Panc1 (cell line): ENCODE measurements around the gene TBXT.
"Not testable (repeated sequence)": the region's sequence is repeated elsewhere in the genome, so short reads cannot be mapped to it uniquely, and the experiment has no call there.

Source experiments
- POLR2AphosphoS5 ChIP-seq: IDR thresholded peaks from 2 replicates; pipeline ENCODE4 v1.6.1; 2012; ENCODE audit warnings: mild to moderate bottlenecking, low read depth, low read length, moderate library complexity
- TCF7L2 ChIP-seq: IDR thresholded peaks from 2 replicates; pipeline ENCODE4 v1.6.1; 2011; ENCODE audit warnings: mild to moderate bottlenecking, low read depth, low read length, inconsistent platforms
- TF ChIP-seq, protein P1 (sequence below): fragments of 450-650 bp; IDR thresholded peaks from 2 replicates; pipeline ENCODE4 v1.5.1; 2017; ENCODE audit warnings: mild to moderate bottlenecking
- TF ChIP-seq, protein P2 (sequence below), 2 experiments: IDR thresholded peaks; 2 replicates each; pipeline ENCODE4 v1.6.1; 2011 to 2012; ENCODE audit warnings: low read depth in 2 of 2, control low read depth in 1 of 2, low read length in 1 of 2, mild to moderate bottlenecking in 1 of 2, moderate library complexity in 1 of 2; ENCODE audit not compliant: insufficient read depth in 1 of 2

DNA sequence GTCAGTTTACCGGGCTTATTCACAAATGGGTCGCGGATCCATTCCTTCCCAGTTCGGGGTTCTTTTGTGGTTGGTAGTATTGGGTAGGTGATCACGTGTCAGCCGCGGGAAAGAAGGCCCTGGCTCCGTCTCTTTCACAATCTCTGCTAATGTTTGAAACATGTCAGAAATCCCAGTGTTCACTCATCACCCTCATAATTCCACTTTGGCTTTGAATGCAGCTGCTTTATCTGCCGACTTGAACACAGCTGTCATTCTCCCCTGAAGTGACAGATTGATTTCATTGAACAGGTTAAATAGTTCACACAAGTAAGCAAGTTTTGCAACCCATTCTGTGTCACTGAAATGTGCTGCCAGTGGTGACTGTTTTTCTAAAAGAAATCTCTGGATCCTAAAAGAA is 44.5 kb downstream of the TBXT start:
- TF ChIP-seq, protein P1, sequence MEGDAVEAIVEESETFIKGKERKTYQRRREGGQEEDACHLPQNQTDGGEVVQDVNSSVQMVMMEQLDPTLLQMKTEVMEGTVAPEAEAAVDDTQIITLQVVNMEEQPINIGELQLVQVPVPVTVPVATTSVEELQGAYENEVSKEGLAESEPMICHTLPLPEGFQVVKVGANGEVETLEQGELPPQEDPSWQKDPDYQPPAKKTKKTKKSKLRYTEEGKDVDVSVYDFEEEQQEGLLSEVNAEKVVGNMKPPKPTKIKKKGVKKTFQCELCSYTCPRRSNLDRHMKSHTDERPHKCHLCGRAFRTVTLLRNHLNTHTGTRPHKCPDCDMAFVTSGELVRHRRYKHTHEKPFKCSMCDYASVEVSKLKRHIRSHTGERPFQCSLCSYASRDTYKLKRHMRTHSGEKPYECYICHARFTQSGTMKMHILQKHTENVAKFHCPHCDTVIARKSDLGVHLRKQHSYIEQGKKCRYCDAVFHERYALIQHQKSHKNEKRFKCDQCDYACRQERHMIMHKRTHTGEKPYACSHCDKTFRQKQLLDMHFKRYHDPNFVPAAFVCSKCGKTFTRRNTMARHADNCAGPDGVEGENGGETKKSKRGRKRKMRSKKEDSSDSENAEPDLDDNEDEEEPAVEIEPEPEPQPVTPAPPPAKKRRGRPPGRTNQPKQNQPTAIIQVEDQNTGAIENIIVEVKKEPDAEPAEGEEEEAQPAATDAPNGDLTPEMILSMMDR, result not testable (repeated sequence)
- TF ChIP-seq, protein P2, sequence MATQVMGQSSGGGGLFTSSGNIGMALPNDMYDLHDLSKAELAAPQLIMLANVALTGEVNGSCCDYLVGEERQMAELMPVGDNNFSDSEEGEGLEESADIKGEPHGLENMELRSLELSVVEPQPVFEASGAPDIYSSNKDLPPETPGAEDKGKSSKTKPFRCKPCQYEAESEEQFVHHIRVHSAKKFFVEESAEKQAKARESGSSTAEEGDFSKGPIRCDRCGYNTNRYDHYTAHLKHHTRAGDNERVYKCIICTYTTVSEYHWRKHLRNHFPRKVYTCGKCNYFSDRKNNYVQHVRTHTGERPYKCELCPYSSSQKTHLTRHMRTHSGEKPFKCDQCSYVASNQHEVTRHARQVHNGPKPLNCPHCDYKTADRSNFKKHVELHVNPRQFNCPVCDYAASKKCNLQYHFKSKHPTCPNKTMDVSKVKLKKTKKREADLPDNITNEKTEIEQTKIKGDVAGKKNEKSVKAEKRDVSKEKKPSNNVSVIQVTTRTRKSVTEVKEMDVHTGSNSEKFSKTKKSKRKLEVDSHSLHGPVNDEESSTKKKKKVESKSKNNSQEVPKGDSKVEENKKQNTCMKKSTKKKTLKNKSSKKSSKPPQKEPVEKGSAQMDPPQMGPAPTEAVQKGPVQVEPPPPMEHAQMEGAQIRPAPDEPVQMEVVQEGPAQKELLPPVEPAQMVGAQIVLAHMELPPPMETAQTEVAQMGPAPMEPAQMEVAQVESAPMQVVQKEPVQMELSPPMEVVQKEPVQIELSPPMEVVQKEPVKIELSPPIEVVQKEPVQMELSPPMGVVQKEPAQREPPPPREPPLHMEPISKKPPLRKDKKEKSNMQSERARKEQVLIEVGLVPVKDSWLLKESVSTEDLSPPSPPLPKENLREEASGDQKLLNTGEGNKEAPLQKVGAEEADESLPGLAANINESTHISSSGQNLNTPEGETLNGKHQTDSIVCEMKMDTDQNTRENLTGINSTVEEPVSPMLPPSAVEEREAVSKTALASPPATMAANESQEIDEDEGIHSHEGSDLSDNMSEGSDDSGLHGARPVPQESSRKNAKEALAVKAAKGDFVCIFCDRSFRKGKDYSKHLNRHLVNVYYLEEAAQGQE (IDR thresholded peaks at IDR 0.05; ENCODE audit: insufficient read depth in 1 of 2, low read depth in 2 of 2, low read length in 1 of 2), result not testable (repeated sequence)
- not testable (repeated sequence) for TF ChIP-seq POLR2AphosphoS5, TCF7L2
